NCI-H510A treated with DMSO at 0.1 percent for 48 hours (cell line): ENCODE results near the gene ATP8A1.
A peak's percentile ranks its signal among the peaks of the same experiment; 100 is the strongest.
"Not testable (repeated sequence)": the region's sequence is repeated elsewhere in the genome, so short reads cannot be mapped to it uniquely, and the experiment has no call there.

Experiments used
- DNase-seq: peaks from one replicate; lab custom pipeline; 2025; lab: John Stamatoyannopoulos, UW

The ATP8A1 gene

GRCh38 chr4:42404001-42404400, 252.9 kb downstream of the ATP8A1 start:
- DNase-seq: no peak

GRCh38 chr4:42401171-42401570, 255.7 kb downstream of the ATP8A1 start:
- no peak for DNase-seq

GRCh38 chr4:42399393-42399792, 257.5 kb downstream of the ATP8A1 start:
- DNase-seq: no peak

- no peak for DNase-seq
Observed at GRCh38 chr4:42398871-42399331, 258.0 kb downstream of the ATP8A1 start.

GRCh38 chr4:42398171-42398870, 258.6 kb downstream of the ATP8A1 start:
- DNase-seq: no peak

GRCh38 chr4:42397635-42398170, 259.2 kb downstream of the ATP8A1 start:
- no peak for DNase-seq

- DNase-seq: no peak
Observed at GRCh38 chr4:42396752-42397634, 259.9 kb downstream of the ATP8A1 start, which contains the start of gene SHISA3. Gene SHISA3, plus strand, starts transcription at chr4:42397488. Its CDS starts 569 bp downstream, at chr4:42398057.

- no peak for DNase-seq
Observed at GRCh38 chr4:42396361-42396751, 260.5 kb downstream of the ATP8A1 start.

GRCh38 chr4:42395595-42395994, 261.3 kb downstream of the ATP8A1 start:
- DNase-seq: no peak

GRCh38 chr4:42392436-42392835, 264.5 kb downstream of the ATP8A1 start:
- no peak for DNase-seq

GRCh38 chr4:42391981-42392380, 264.9 kb downstream of the ATP8A1 start:
- no peak for DNase-seq

- no peak for DNase-seq
Observed at GRCh38 chr4:42391355-42391664, 265.6 kb downstream of the ATP8A1 start.

- DNase-seq: no peak
Observed at GRCh38 chr4:42390622-42391354, 266.1 kb downstream of the ATP8A1 start.

GRCh38 chr4:42385516-42385915, 271.4 kb downstream of the ATP8A1 start:
- DNase-seq: no peak

- DNase-seq: no peak
Observed at GRCh38 chr4:42381666-42382065, 275.2 kb downstream of the ATP8A1 start.

GRCh38 chr4:42377497-42377896, 279.4 kb downstream of the ATP8A1 start:
- DNase-seq: no peak

- DNase-seq: not testable (repeated sequence)
Observed at GRCh38 chr4:42372303-42372702, 284.6 kb downstream of the ATP8A1 start.

- peak; percentile 30 for DNase-seq
Observed at GRCh38 chr4:42371305-42372252, 285.3 kb downstream of the ATP8A1 start.

- no peak for DNase-seq
Observed at GRCh38 chr4:42369489-42369888, 287.4 kb downstream of the ATP8A1 start.

GRCh38 chr4:42366959-42367358, 289.9 kb downstream of the ATP8A1 start:
- DNase-seq: no peak
